Omental fat pad (tissue), 4 donors: ENCODE results near the gene SLFN12. TPM values are rescaled to one million over a fixed set of nuclear protein-coding genes. Genes with fewer than 3 reads are reported as not detected.
A peak's percentile ranks its signal among the peaks of the same experiment; 100 is the strongest.
"Not testable (repeated sequence)": the region's sequence is repeated elsewhere in the genome, so short reads cannot be mapped to it uniquely, and the experiment has no call there.

Source experiments
- ATAC-seq: fragments of 150-250 bp; one replicate; pipeline ENCODE4 v1.9.1; 2016; ENCODE audit warnings: mild to moderate bottlenecking, moderate library complexity; ENCODE audit not compliant: low FRiP score
- DNase-seq: peaks from one replicate; pipeline ENCODE4 v3.0.0-alpha.2; 2019; ENCODE audit warnings: low spot score
- total RNA-seq, 4 donors: library from RNA; depleted of rRNA; stranded (reverse); fragments of >200 nt; gene quantifications; one replicate each; pipeline ENCODE4 v1.1.0, GENCODE V29; 2016
- TF ChIP-seq, protein P1 (sequence below), 3 donors: fragments of 450-650 bp; IDR thresholded peaks; one replicate each; pipeline ENCODE4 v1.5.1; 2016 to 2017; ENCODE audit warnings: antibody characterized with exemption in 3 of 3, mild to moderate bottlenecking in 3 of 3, moderate library complexity in 2 of 3

The SLFN12 gene
- total RNA-seq, 4 donors from 2014 or later: 9.0 to 24.7 (median 11.0) TPM

DNA sequence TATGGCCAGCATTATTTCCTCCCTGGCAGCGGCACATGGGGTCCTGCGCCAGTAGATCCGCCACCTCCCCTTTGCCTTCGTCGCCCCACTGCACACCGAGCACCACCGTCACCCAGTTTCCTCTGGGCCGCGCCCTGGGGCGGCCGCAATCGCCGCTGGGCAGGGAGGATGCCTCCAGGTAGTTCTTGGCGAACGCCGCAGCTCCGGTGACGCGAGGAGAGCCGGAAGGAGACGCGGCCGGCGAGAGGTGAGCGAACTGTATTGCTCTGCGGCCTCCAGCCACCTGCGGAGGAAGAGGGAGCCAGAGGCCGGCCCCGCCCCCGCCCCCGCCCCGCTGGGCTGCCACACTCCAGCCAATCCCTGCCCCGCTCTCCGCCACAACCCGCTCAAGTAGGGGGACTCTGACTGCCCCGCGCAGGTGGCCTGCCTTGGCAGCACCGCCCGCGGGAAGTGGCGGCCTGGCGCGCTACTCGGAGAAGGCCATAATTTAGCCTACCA, 28.1 kb upstream of the SLFN12 start:
- ATAC-seq (peak; percentile 77), DNase-seq (no peak)
- TF ChIP-seq, protein P1, sequence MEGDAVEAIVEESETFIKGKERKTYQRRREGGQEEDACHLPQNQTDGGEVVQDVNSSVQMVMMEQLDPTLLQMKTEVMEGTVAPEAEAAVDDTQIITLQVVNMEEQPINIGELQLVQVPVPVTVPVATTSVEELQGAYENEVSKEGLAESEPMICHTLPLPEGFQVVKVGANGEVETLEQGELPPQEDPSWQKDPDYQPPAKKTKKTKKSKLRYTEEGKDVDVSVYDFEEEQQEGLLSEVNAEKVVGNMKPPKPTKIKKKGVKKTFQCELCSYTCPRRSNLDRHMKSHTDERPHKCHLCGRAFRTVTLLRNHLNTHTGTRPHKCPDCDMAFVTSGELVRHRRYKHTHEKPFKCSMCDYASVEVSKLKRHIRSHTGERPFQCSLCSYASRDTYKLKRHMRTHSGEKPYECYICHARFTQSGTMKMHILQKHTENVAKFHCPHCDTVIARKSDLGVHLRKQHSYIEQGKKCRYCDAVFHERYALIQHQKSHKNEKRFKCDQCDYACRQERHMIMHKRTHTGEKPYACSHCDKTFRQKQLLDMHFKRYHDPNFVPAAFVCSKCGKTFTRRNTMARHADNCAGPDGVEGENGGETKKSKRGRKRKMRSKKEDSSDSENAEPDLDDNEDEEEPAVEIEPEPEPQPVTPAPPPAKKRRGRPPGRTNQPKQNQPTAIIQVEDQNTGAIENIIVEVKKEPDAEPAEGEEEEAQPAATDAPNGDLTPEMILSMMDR (IDR thresholded peaks at IDR 0.05): no peak

DNA sequence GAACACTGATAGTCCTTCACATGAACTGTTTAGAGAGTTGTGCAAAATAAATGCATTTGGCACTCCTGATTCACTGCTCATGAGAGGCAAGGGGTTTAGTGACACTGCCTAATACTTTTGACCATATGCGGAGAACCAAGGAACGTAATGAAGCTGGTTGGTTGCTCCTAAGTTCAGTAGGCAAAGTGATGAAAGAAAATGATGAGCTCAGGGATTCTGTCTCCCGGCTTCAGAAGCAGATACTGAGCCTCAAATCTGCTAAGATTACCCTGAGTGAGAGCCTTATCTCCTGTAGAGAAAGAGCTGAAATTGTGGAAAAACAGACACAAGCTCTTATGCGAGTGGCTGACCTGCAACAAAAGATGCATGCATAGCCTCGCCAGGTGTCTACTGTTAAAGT, 21.7 kb upstream of the SLFN12 start:
- not testable (repeated sequence) for ATAC-seq, DNase-seq

DNA sequence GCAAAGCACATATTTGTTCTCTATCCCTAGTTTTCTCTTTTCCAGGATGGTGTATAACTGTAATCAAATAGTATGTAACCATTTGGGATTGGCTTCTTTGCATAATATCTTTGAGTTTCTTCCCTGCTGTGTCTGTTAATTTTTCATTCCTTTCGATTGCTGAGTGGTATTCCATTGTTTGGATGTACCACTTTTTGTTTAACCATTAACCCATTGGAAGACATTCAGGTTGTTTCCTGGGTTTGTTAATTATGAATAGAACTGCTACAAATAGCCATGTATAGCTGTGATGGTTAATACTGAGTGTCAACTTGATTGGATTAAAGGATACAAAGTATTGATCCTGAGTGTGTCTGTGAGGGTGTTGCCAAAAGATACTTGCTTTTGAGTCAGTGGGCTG, 20.9 kb upstream of the SLFN12 start:
- ATAC-seq: no peak
- TF ChIP-seq, protein P1 (IDR thresholded peaks at IDR 0.05): no peak
- DNase-seq: no peak

DNA sequence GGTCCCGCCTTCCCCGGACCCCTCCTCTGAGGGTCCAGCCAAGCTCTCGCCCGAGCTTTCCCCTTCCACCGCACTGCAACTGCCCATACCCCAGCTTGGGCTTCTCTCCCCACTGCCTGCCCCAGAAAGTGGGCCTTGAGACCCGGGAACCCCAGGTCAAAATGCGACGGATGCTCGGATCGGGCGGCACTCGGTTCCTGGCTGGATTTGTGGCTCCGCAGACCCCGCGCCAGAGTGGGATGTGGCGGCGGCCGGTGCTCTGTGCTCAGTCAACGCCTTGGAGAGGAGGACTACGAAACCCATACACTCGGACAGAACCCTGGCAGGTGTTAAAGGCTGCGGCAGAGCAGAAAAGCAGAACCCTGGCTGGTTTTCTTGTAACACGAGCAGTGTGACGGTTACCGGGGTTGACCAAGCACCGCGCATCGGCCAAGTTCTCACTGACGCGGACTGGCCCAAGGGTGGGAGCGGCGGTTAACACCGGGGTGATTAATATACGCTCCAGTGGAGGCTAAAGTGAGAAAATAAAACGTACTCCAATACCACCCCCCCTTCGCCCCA, 17.2 kb upstream of the SLFN12 start:
- TF ChIP-seq, protein P1 (IDR thresholded peaks at IDR 0.05): no peak
- no peak for DNase-seq
- peak; percentile 70 for ATAC-seq

DNA sequence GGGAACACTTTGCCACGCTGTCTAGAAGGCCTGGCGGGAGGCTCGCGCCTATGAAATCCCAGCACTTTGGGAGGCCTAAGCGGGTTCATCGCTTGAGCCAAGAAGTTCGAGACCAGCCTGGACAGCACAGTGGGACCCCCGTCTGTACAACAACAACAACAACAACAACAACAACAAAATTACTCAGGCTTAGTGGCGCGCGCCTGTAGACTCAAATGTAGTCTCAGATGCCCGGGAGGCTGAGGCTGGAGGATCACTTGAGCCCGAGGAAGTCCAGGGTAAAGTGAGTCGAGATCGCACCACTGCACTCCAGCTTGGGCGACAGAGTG, 16.6 kb upstream of the SLFN12 start:
- ATAC-seq (no peak), DNase-seq (no peak)
- TF ChIP-seq, protein P1 (IDR thresholded peaks at IDR 0.05): no peak

DNA sequence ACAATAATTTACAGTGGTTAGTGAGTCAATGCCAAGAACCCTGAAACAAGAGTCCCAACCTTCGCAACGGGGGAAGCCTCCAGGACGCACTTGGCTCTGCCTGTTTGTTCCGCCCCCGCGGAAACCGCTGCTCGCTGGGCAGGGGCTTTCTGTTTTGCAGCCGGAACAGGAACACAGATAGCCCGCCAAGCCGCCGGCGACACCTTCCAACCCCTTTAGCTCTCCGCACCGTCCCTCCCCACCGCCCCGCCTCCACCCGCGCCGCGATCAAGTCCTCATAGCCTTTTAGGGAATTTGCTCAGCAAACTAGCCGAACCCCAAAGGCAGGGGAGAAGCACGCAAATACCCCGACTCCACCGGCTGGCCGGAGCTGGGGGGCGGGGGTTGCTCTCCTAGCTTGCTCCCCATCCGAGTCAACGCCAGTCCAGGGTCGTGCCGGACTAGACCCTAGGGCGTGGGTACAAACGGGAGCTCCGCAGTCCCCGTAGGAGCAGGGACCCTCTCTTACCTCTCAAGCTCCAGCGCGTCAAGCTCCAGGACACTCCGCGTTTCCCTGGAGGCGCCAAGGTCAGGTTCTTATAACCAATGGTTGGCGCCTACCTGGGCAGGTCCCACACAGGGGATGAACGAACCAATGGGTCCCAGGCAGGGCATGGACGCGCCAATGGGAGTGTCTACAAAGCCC, 16.1 kb upstream of the SLFN12 start, which contains the start of gene SLFN13:
Gene SLFN13, minus strand, starts transcription at position 553 of the 685 bp plus-strand sequence. CDS start 3,086 bp downstream, outside the sequence.
- ATAC-seq (peak; percentile 95), DNase-seq (peak; percentile 63)
- TF ChIP-seq, protein P1 (IDR thresholded peaks at IDR 0.05): no peak

DNA sequence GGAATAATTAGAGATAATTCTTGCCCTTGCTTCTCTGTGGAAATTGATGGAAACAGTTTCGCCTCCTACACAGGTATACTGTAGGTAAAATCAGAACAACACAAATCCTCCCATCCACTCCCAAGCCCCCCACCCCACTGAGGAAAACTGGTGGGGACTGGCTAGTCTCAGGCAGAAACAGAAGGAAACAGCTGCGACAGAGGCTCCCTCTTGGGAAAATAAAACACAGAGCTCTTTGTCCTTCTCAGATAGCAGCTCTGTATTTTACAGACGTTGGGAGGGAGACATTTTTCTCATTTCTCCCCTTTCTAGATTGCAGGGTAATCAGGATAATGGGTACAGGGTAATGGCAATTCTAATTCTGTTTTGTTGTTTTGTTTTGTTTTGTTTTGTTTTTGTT, 15.2 kb upstream of the SLFN12 start:
- ATAC-seq (no peak), DNase-seq (no peak)
- TF ChIP-seq, protein P1 (IDR thresholded peaks at IDR 0.05): no peak
